ACC112 (cell line): ENCODE data around the gene R3HDM2.

Experiments
- H2AFZ ChIP-seq: fragments of 200-600 bp; sonication (generic); one replicate; pipeline ENCODE4 v1.6.0; 2017; ENCODE audit warnings: antibody characterized with exemption, low read length; ENCODE audit not compliant: unreplicated experiment
- H3K27ac ChIP-seq: fragments of 200-600 bp; sonication (generic); 2 replicates; pipeline ENCODE4 v1.5.1; 2014; ENCODE audit warnings: low read depth, mild to moderate bottlenecking, antibody characterized with exemption, low read length, moderate library complexity
- H3K27me3 ChIP-seq: fragments of 200-600 bp; sonication (generic); 2 replicates; pipeline ENCODE4 v1.6.1; 2014; ENCODE audit warnings: mild to moderate bottlenecking, antibody characterized with exemption, low read length, moderate library complexity, mixed read lengths; ENCODE audit not compliant: insufficient read depth
- H3K36me3 ChIP-seq: fragments of 200-600 bp; sonication (generic); 2 replicates; pipeline ENCODE4 v1.6.1; 2016; ENCODE audit warnings: mild to moderate bottlenecking, antibody characterized with exemption, low read length, moderate library complexity, mixed read lengths; ENCODE audit not compliant: insufficient read depth
- H3K4me1 ChIP-seq: fragments of 200-600 bp; sonication (generic); one replicate; pipeline ENCODE4 v1.6.1; 2016; ENCODE audit warnings: low read length, mixed read lengths; ENCODE audit not compliant: insufficient read depth, unreplicated experiment, control insufficient read depth
- H3K4me3 ChIP-seq: fragments of 200-600 bp; sonication (generic); 2 replicates; pipeline ENCODE4 v1.5.1; 2014; ENCODE audit warnings: mild to moderate bottlenecking, low read depth, low read length
- H3K79me2 ChIP-seq: fragments of 200-600 bp; sonication (generic); one replicate; pipeline ENCODE4 v1.6.0; 2016; ENCODE audit warnings: low read length; ENCODE audit not compliant: control insufficient read depth, unreplicated experiment, insufficient read depth

R3HDM2 gene

DNA sequence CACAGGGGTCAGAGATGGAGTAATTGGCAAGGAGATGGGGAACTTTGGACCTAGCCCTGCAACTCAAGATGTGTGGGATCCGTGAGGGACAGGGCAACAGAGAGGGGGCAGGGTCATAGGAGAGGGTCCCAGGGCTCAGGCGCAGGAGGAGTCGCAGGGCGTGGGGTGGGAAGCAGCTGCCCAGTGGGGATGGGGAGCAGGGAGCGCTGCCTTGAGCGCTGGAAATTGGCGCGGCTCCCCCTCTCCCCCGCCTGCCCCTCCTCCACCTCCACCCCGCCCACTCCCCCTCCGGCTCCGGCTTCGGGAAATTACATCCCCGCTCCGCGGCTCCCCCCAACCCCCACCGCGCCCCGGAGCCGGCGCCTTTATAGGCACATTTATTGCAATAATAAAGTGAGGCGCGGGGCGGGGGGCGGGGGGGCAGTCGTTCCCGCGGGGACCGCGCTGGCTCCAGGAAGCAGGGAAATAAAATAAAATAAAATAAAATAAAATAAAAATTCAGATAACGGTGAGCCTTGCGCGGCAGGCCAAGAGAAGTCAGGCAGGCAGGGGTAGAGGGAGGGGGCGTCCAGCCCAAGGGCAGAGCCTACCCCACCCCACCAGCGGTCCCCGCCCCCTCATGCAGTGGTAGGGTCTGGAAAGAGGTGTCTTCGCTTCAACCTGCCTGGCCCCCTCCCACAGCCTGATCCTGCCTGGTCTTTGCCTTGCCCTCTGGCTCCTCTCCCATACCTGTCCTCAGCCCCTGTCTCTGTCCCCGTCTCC is 210.7 kb downstream of the R3HDM2 start:
- Histone ChIP-seq H3K27ac (no peak overlapping the region), H2AFZ (no peak overlapping the region), H3K36me3 (no peaks in the 10 kb centered on the region), H3K79me2 (no peaks in the 10 kb centered on the region), H3K27me3 (peaks cover 37% of the 10 kb centered on the region), H3K4me3 (no peak overlapping the region), H3K4me1 (peaks cover 4% of the 10 kb centered on the region)

DNA sequence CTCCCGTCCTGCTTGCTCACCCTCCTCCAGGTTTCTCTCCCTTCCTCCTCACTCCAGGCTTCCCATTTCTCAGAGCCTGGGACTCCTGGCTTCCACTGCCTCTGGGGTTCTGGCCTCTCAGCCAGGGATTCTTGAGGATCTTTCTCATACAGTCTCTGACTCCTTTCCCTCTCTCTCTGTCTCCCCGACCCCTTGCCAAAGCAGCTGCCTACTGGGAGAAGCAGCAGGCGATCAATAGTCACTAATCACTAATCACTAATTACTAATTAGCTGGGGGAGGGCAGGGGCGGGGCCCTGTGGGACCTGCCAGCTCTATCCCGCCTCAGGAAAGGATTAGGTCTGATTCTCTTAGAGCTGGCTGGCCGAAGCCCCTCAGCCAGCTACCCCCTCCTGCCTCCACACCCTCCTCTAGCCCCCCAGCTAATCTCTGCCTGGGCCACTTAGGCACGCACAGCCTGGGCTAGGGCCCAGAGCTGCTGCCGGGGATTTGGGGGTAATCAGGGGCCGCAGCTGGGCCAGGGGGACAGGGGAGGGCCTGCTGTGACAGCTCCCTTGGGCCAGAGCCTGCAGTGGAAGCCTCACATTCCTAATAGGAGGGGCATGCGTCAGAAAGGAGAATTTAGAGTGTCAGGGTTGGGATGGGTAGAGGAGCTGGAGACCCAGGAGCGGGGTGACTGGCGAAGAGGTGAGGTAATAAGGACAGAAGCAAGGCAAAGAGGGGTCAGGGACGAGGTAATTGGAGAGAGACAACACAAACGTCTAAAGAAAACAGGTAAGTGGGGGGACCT is 211.4 kb downstream of the R3HDM2 start:
- Histone ChIP-seq H3K4me1 (peaks cover 4% of the 10 kb centered on the region), H3K4me3 (no peak overlapping the region), H3K27ac (no peak overlapping the region), H3K79me2 (no peaks in the 10 kb centered on the region), H2AFZ (no peak overlapping the region), H3K36me3 (no peaks in the 10 kb centered on the region), H3K27me3 (peaks cover 37% of the 10 kb centered on the region)

- Histone ChIP-seq H3K4me1 (peaks cover 9% of the 10 kb centered on the region), H2AFZ (no peak overlapping the region), H3K27ac (no peak overlapping the region), H3K27me3 (peaks cover 37% of the 10 kb centered on the region), H3K36me3 (no peaks in the 10 kb centered on the region), H3K4me3 (peak overlapping the region; percentile 77; the same call in 1 of the 2 replicates), H3K79me2 (no peaks in the 10 kb centered on the region)
These were observed 212.6 kb downstream of the R3HDM2 start for GRCh38 chr12:57218030-57218853.

- H3K4me3 ChIP-seq: peak overlapping the region; percentile 77
- H3K27me3 ChIP-seq: peaks cover 37% of the 10 kb centered on the region
- no peaks in the 10 kb centered on the region for H3K79me2 ChIP-seq
- peak overlapping the region; percentile 3 for H2AFZ ChIP-seq
- H3K36me3 ChIP-seq: no peaks in the 10 kb centered on the region
- no peak overlapping the region for H3K27ac ChIP-seq
- H3K4me1 ChIP-seq: peaks cover 15% of the 10 kb centered on the region
These were observed 213.6 kb downstream of the R3HDM2 start for GRCh38 chr12:57216921-57217879.

DNA sequence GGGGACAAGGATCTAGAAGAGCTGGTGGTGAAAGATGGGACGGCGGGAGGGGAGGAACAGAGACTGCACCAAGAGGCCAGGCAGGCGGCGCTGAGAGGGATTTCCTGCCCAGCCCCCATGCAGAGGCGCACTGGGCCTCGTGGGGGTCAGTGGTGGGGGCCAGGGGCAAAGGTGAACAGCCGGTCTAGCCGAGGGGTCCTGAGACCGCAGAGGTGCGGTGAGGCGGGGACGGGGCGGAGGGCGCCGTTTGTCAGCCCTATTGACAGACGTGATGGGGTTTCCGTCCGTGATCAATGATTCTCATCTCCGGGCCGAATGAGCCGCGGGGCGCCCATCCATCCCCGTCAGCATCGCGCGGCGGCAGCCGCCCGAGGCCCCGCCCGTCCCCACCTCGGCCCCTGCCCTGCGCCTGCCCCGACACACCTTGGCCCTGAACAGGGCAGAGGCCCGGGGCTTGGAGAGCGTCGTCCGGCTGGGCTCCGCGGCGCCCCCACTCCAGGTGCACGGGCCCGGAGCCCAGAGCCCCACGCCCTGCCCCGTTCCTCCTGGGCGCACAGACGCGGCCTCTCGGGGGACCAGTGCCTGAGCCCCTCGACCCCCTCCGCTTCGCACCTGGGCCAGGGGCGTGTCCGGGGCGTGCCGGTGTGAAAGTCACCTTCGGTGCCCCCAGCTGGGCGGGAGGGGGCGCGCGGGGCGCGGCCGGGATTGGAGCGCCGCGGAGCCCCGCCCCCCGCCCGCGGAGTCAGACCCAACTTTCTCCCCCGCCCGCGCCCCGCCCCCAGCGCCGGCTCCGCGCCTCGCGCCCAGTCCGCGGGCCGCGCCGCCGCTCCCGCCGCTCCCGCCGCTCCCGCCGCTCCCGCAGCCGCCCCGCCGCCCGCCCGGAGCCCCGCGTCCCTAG is 214.6 kb downstream of the R3HDM2 start, which contains the start of gene NXPH4:
Gene NXPH4 (plus strand): TSS at position 781 of the 898 bp plus-strand sequence. CDS start 176 bp downstream, outside the sequence.
- Histone ChIP-seq H3K4me3 (peak within 1 kb of the TSS; percentile 77), H3K27me3 (peaks cover 32% of the 10 kb centered on the region), H3K36me3 (no peaks in the 10 kb centered on the region), H3K79me2 (no peaks in the 10 kb centered on the region), H3K27ac (no peak within 1 kb of the TSS), H2AFZ (peak within 1 kb of the TSS; percentile 17), H3K4me1 (peaks cover 15% of the 10 kb centered on the region)

DNA sequence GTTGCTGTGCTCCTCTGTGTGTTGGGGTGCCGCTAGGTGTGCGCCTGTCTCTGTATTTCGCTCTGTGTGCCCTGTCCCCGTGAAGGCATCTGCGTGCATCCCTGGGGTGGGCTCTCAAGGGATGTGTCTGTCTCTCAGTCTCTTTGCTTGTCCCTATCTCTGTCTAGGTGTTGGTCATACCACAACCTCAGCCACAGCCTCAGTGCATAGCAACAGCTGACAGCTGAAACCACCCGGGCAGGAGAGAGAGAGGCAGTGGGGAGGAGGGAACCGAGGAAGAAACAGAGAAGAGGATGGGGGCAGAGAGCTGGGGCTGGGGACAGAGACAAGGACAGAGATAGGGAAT is 215.2 kb downstream of the R3HDM2 start:
- H3K36me3 ChIP-seq: no peaks in the 10 kb centered on the region
- no peak overlapping the region for H2AFZ ChIP-seq
- no peaks in the 10 kb centered on the region for H3K79me2 ChIP-seq
- H3K27me3 ChIP-seq: peaks cover 26% of the 10 kb centered on the region
- H3K4me3 ChIP-seq: peak overlapping the region; percentile 76; the same call in 1 of the 2 replicates
- peaks cover 15% of the 10 kb centered on the region for H3K4me1 ChIP-seq
- no peak overlapping the region for H3K27ac ChIP-seq

- peaks cover 24% of the 10 kb centered on the region for H3K27me3 ChIP-seq
- peaks cover 15% of the 10 kb centered on the region for H3K4me1 ChIP-seq
- no peak overlapping the region for H3K27ac ChIP-seq
- H2AFZ ChIP-seq: no peak overlapping the region
- no peaks in the 10 kb centered on the region for H3K79me2 ChIP-seq
- no peaks in the 10 kb centered on the region for H3K36me3 ChIP-seq
- no peak overlapping the region for H3K4me3 ChIP-seq
These were observed 215.8 kb downstream of the R3HDM2 start for GRCh38 chr12:57215065-57215464.

- no peak overlapping the region for H3K27ac ChIP-seq
- no peak overlapping the region for H3K4me3 ChIP-seq
- H3K27me3 ChIP-seq: peaks cover 17% of the 10 kb centered on the region
- no peaks in the 10 kb centered on the region for H3K36me3 ChIP-seq
- H3K79me2 ChIP-seq: no peaks in the 10 kb centered on the region
- no peak overlapping the region for H2AFZ ChIP-seq
- H3K4me1 ChIP-seq: peaks cover 15% of the 10 kb centered on the region
These were observed 216.5 kb downstream of the R3HDM2 start for GRCh38 chr12:57214398-57214781.

GRCh38 chr12:57213763-57214397 is 217.0 kb downstream of the R3HDM2 start:
- no peak overlapping the region for H3K27ac ChIP-seq
- H3K4me3 ChIP-seq: no peak overlapping the region
- peaks cover 15% of the 10 kb centered on the region for H3K27me3 ChIP-seq
- no peaks in the 10 kb centered on the region for H3K36me3 ChIP-seq
- peaks cover 15% of the 10 kb centered on the region for H3K4me1 ChIP-seq
- H2AFZ ChIP-seq: no peak overlapping the region
- H3K79me2 ChIP-seq: no peaks in the 10 kb centered on the region
